ENCODE data around the gene LMBRD1. TPM values are rescaled to one million over a fixed set of nuclear protein-coding genes. Genes with fewer than 3 reads are reported as not detected.
A peak's percentile ranks its signal among the peaks of the same experiment; 100 is the strongest.

LMBRD1 gene
- total and polyA plus RNA-seq, 2 of the 13 experiments (the other 11 are each of a cell fraction or from before 2014, with no cell fraction given) = 18.9 to 21.5 TPM

- TF ChIP-seq MEIS2 (CRISPR knock-in tag; IDR thresholded peaks at IDR 0.05) = peak; percentile 42; the same call in 1 of the 2 replicates
- peak; percentile 24; the same call in 1 of the 2 replicates for TF ChIP-seq ZNF557 (CRISPR knock-in tag; IDR thresholded peaks at IDR 0.05)
- peak; percentile 24; the same call in 1 of the 2 replicates for TF ChIP-seq ZNF800 (CRISPR knock-in tag; IDR thresholded peaks at IDR 0.05)
- TF ChIP-seq, protein P1, sequence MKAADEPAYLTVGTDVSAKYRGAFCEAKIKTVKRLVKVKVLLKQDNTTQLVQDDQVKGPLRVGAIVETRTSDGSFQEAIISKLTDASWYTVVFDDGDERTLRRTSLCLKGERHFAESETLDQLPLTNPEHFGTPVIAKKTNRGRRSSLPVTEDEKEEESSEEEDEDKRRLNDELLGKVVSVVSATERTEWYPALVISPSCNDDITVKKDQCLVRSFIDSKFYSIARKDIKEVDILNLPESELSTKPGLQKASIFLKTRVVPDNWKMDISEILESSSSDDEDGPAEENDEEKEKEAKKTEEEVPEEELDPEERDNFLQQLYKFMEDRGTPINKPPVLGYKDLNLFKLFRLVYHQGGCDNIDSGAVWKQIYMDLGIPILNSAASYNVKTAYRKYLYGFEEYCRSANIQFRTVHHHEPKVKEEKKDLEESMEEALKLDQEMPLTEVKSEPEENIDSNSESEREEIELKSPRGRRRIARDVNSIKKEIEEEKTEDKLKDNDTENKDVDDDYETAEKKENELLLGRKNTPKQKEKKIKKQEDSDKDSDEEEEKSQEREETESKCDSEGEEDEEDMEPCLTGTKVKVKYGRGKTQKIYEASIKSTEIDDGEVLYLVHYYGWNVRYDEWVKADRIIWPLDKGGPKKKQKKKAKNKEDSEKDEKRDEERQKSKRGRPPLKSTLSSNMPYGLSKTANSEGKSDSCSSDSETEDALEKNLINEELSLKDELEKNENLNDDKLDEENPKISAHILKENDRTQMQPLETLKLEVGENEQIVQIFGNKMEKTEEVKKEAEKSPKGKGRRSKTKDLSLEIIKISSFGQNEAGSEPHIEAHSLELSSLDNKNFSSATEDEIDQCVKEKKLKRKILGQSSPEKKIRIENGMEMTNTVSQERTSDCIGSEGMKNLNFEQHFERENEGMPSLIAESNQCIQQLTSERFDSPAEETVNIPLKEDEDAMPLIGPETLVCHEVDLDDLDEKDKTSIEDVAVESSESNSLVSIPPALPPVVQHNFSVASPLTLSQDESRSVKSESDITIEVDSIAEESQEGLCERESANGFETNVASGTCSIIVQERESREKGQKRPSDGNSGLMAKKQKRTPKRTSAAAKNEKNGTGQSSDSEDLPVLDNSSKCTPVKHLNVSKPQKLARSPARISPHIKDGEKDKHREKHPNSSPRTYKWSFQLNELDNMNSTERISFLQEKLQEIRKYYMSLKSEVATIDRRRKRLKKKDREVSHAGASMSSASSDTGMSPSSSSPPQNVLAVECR (CRISPR knock-in tag; IDR thresholded peaks at IDR 0.05; ENCODE audit: borderline replicate concordance) = peak; percentile 53; the same call in 1 of the 2 replicates
- TF ChIP-seq ZNF772 (CRISPR knock-in tag; IDR thresholded peaks at IDR 0.05) = no peak
- TF ChIP-seq ZMYM4 (CRISPR knock-in tag; IDR thresholded peaks at IDR 0.05) = peak; percentile 95
- peak; percentile 48; the same call in 1 of the 2 replicates for TF ChIP-seq ZFX (CRISPR knock-in tag; IDR thresholded peaks at IDR 0.05; ENCODE audit: low read depth)
- TF ChIP-seq NFIC (IDR thresholded peaks at IDR 0.05; ENCODE audit: low read length) = no peak
- TF ChIP-seq JARID2 (CRISPR knock-in tag; IDR thresholded peaks at IDR 0.05; ENCODE audit: insufficient replicate concordance) = no peak
- TF ChIP-seq RCOR2 (CRISPR knock-in tag; IDR thresholded peaks at IDR 0.05) = no peak
- TF ChIP-seq THRA (CRISPR knock-in tag; IDR thresholded peaks at IDR 0.05; ENCODE audit: borderline replicate concordance) = peak; percentile 54; the same call in 1 of the 2 replicates
- no peak for TF ChIP-seq ZNF180 (CRISPR knock-in tag; IDR thresholded peaks at IDR 0.05; ENCODE audit: borderline replicate concordance, low read depth)
- no peak; the same call in 1 of the 2 replicates for TF ChIP-seq PATZ1 (CRISPR knock-in tag; IDR thresholded peaks at IDR 0.05)
- 0 out of 2 replicates have a peak, but pooled peaks have one; percentile 79 for TF ChIP-seq KDM3A (CRISPR knock-in tag; IDR thresholded peaks at IDR 0.05; ENCODE audit: low read depth)
- TF ChIP-seq SP1 (IDR thresholded peaks at IDR 0.05) = no peak
- TF ChIP-seq SP1 (CRISPR knock-in tag; IDR thresholded peaks at IDR 0.05) = peak; percentile 99
Measured at GRCh38 chr6:69796642-69797390, at the start of gene LMBRD1 (continued).

Data from HepG2 (cell line).